Epithelial cell of proximal tubule (primary cell): ENCODE data around the gene PPFIBP2. TPM values are rescaled to one million over a fixed set of nuclear protein-coding genes. Genes with fewer than 3 reads are reported as not detected.

Experiments used
- DNase-seq: peaks from one replicate; pipeline ENCODE4 v3.0.0-alpha.2; 2011; ENCODE audit warnings: low read depth
- H3K4me3 ChIP-seq: 2 replicates; pipeline ENCODE4 v1.5.1; 2011; ENCODE audit warnings: low read depth, mild to moderate bottlenecking, low read length
- total RNA-seq: library from RNA; depleted of rRNA; stranded (reverse); fragments of >200 nt; gene quantifications from 2 replicates; pipeline ENCODE4 v1.2.3, GENCODE V29; 2015
- TF ChIP-seq, protein P1 (sequence below): conservative IDR thresholded peaks from 2 replicates; pipeline ENCODE4 v1.5.1; 2012; ENCODE audit warnings: low read depth, mild to moderate bottlenecking, low read length

Gene PPFIBP2
- total RNA-seq, 1 donor from 2014 or later = 1.7 TPM

DNA sequence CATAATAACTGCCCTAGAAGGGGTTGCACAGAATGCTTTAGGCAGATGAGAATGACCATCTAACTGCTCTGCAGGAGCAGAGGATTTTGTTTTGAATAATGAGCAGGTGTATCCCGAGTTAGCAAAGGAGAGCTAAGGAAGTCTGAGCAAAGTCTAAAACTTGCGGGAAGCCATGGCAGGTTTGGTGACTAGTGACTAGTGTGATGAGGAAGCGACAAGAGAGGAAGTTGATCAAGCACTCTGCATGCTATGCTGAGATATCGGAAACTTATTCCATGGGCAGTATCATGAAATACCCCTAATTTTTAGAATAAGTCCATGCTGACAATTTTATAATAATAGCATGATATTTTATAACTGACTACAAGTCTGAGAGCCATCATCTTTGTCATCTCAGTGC is 15.6 kb upstream of the PPFIBP2 start:
- DNase-seq = no peak
- TF ChIP-seq, protein P1, sequence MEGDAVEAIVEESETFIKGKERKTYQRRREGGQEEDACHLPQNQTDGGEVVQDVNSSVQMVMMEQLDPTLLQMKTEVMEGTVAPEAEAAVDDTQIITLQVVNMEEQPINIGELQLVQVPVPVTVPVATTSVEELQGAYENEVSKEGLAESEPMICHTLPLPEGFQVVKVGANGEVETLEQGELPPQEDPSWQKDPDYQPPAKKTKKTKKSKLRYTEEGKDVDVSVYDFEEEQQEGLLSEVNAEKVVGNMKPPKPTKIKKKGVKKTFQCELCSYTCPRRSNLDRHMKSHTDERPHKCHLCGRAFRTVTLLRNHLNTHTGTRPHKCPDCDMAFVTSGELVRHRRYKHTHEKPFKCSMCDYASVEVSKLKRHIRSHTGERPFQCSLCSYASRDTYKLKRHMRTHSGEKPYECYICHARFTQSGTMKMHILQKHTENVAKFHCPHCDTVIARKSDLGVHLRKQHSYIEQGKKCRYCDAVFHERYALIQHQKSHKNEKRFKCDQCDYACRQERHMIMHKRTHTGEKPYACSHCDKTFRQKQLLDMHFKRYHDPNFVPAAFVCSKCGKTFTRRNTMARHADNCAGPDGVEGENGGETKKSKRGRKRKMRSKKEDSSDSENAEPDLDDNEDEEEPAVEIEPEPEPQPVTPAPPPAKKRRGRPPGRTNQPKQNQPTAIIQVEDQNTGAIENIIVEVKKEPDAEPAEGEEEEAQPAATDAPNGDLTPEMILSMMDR = no peak
- H3K4me3 ChIP-seq = no peak overlapping the region

GRCh38 chr11:7499081-7499480 is 14.7 kb upstream of the PPFIBP2 start:
- TF ChIP-seq, protein P1 = no peak
- no peak for DNase-seq

GRCh38 chr11:7500251-7500650 is 13.5 kb upstream of the PPFIBP2 start:
- H3K4me3 ChIP-seq = no peak overlapping the region
- TF ChIP-seq, protein P1 = no peak
- no peak for DNase-seq

More at GRCh38 chr11:7499081-7499480, 14.7 kb upstream of the PPFIBP2 start:
- no peak overlapping the region for H3K4me3 ChIP-seq

DNA sequence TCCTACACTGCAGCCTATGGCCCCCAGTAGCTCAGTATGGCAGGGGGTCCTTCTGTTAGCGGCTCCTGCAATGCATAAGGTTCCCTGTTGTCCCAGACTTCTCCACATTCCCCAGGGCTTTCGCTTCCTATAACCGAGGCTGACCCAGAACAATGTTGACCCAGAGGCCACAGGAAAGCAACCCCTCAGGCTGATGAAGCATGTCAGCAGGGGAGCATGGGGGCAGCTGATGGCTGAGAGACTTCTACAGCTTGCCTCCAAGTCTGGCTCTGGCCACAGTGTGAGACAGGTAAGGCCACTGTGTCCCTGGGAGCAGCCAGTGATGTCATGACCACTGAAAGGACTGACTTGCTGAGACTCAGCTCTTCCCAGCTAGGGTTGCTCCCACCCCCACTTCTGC is 12.5 kb upstream of the PPFIBP2 start:
- no peak for DNase-seq
- TF ChIP-seq, protein P1 = no peak
- no peak overlapping the region for H3K4me3 ChIP-seq

DNA sequence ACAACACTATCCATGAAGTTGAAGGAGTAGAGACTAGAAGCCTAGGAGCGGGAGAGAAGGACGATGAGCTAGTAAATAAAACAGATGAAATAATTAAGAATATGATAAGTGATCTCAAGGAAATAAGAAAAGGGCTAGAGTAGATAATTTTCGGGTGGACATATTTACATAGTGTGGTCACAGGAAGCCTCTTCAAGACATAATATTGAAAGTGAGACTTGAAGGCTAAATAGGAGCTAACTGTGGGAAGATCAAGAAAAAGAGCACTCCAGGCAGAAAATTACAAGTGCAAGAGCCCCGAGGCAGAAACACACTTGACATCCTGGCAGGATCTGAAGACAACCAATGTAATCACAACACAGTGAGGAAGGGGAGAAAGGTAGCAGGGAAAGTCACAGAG is 11.9 kb upstream of the PPFIBP2 start:
- DNase-seq = no peak
- H3K4me3 ChIP-seq = no peak overlapping the region
- TF ChIP-seq, protein P1 = no peak

DNA sequence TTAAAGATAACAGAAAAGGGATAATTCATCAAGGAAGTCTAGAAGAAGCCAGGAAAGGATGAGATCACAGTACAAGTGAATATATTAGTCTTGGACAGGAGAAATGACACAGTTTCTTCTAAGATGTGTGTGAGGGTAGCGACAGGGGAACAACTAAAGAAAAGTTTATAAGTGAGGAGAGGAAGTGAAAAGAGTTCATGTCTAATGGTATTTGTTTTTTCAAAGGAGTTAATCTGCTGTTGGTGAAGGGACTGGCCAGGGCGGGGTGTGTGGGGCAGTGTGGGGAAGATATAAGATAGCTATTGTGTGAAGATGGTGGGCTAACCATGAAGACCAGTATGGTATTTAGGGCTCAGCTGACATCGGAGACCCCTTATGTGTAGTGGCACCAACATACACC is 7.6 kb upstream of the PPFIBP2 start:
- no peak for DNase-seq
- TF ChIP-seq, protein P1 = no peak
- H3K4me3 ChIP-seq = no peak overlapping the region

DNA sequence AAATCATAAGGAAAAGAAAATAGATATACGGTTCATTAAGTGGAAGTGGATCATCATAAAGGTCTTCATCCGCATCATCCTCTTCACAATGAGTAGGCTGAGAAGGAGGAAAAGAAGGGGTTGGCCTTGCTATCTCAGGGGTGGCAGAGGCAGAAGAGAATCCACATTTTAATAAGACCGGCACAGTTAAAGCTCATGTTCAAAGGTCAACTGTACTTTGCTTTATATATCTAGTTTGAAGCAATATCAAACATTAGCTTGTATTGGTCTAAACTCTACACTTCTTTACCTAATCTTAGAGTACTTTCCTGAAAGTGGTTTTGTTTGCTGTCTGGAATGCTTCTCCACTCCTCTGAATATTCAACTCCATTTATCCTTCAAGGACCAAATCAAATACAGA is 5.7 kb upstream of the PPFIBP2 start:
- TF ChIP-seq, protein P1 = no peak
- DNase-seq = no peak
- no peak overlapping the region for H3K4me3 ChIP-seq
